DLD1 (cell line): ENCODE measurements around the gene SMARCB1.

ENCODE experiments used
- in situ Hi-C: cut with HindIII; loops from 2 replicates; pipeline ENCODE4 v1.10.0; 2017; ENCODE audit warnings: low sequenced_read_pairs

Gene SMARCB1

DNA sequence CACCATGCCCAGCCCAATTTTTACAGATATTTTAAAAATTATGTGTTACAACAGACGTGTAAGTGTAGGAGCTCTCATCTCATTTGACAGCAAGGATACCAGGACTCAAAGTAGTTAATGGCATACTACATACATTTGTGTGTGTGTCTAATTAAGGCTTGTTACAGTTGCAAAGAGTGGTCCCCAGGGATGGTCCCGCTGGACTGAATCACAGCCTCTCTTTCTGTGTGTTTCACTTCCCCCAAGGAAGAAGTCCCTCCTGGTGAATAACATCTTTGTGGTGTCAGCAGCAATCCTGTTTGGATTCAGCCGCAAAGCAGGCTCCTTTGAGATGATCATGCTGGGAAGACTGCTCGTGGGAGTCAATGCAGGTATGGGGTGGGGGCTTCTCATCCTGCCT is 88.1 kb downstream of the SMARCB1 start:
- in situ Hi-C loops, result no loop called here

DNA sequence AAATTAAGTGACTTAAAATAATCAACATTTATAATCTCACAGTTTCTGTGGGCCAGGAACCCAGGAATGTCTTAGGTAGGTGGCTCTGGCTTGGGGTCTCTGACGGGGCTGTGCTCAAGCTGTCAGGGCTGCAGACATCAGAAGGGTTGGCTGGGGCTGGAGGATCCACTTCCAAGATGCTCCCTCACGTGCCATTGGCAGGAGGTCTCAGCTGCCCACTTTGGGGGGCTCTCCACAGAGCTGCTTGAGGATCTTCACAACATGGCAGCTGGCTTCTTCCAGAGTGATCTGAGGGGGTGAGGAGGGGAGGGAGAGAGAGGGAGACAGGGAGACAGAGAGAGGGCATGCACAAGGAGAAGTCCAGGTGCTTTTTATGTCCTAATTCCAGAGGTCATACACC is 89.0 kb downstream of the SMARCB1 start:
- in situ Hi-C loops, result no loop called here

DNA sequence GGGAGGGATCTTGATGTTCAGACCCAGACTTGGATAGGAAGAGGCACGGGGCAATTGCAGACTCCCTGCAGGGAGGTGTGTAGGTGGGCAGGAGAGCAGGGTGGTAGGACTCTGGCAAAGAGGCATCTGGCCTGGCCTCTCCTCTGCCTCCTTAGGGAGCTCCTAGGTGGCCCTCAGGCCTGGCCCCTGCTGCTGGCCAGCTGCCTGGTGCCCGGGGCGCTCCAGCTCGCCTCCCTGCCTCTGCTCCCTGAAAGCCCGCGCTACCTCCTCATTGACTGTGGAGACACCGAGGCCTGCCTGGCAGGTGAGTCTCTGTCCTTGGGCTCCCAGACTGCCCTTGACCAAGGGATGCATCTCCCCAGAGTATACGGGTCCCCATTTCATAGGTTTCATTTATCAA is 90.8 kb downstream of the SMARCB1 start:
- in situ Hi-C loops, result no loop called here

DNA sequence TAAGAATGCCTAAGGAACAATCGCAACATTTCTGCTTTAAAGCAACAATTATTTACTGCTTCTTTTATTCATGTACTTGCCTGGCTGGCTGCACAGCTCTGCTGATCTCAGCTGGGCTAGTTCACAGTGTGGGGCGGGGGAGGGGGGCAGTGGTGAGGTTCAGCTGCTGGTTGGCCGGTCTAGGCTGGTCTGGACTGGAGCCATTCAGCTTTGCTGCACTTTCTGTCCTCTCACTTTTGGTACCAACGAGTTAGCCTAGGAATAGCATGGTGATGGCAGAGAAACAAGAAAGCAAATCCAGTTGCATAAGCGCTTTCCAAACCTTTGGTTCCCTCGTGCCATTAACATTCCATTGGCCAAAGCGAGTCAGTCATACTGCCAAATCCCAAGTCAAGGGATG is 91.5 kb downstream of the SMARCB1 start:
- in situ Hi-C loops, result no loop called here

DNA sequence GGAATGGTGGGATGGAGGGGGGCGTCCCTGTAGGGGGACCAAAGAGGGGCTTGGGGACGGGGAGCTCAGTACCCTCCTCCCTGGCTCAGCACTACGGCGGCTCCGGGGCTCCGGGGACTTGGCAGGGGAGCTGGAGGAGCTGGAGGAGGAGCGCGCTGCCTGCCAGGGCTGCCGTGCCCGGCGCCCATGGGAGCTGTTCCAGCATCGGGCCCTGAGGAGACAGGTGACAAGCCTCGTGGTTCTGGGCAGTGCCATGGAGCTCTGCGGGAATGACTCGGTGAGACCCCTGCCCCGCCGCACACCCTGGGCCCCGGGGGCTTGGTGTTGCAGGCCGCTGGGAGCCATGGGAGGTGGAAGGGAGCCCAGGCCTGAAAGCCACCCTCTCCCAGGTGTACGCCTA is 95.6 kb downstream of the SMARCB1 start:
- in situ Hi-C loops, result no loop called here

DNA sequence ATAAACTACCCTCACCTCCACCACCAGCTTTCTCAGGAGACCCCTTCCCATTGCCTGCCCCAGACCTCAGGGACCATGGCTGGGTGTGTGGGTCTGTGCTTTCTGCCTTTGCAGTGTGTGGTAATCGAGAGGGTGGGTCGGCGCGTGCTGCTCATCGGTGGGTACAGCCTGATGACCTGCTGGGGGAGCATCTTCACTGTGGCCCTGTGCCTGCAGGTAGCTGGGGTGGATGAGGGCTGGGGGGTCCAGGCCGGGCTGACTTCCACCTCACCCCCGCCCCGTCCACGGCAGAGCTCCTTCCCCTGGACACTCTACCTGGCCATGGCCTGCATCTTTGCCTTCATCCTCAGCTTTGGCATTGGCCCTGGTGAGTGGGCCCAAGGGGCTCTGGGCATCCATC is 96.9 kb downstream of the SMARCB1 start:
- in situ Hi-C loops, result no loop called here

DNA sequence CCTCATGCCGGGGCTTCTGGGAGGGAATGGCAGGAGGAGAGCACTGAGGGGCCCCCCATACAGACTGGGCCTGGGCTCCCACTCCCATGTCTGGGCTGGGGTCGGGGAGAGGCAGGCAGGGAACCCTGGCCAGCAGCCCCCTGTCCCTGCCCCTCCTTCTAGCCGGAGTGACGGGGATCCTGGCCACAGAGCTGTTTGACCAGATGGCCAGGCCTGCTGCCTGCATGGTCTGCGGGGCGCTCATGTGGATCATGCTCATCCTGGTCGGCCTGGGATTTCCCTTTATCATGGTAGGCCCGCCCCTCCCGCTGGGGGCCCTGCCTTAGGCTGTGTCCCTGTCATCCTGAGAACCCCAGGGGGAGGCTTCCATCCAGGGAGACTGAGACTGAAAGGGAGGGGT is 97.4 kb downstream of the SMARCB1 start:
- in situ Hi-C loops, result no loop called here
